K562 (cell line): ENCODE data around the gene ZNF514. TPM values are rescaled to one million over a fixed set of nuclear protein-coding genes. Genes with fewer than 3 reads are reported as not detected.

Source experiments
- HMGN3 ChIP-seq: IDR thresholded peaks from 2 replicates; pipeline ENCODE4 v1.6.1; 2011; ENCODE audit warnings: borderline replicate concordance, low read depth, mild to moderate bottlenecking, mixed read lengths, low read length; ENCODE audit not compliant: insufficient read length; ENCODE audit errors: extremely low read depth
- MCM2 ChIP-seq: fragments of 450-650 bp; IDR thresholded peaks from 2 replicates; pipeline ENCODE4 v1.6.1; 2017; ENCODE audit warnings: low read depth, mild to moderate bottlenecking
- MEF2D ChIP-seq: conservative IDR thresholded peaks from 2 replicates; pipeline ENCODE4 v1.6.1; 2016; ENCODE audit warnings: low read depth, missing genetic modification characterization, missing compliant biosample characterization
- NR2F6 ChIP-seq: fragments of 450-650 bp; formaldehyde crosslinking; IDR thresholded peaks from 2 replicates; pipeline ENCODE4 v1.4.0; 2020; ENCODE audit warnings: mild to moderate bottlenecking
- PCBP2 ChIP-seq: fragments of 200-400 bp; formaldehyde crosslinking; IDR thresholded peaks from 2 replicates; pipeline ENCODE4 v1.6.1; 2018; ENCODE audit warnings: low read length, low read depth, mild to moderate bottlenecking, moderate library complexity; ENCODE audit not compliant: poor library complexity, severe bottlenecking
- POLR2H ChIP-seq: IDR thresholded peaks from 2 replicates; pipeline ENCODE4 v1.6.1; 2016; ENCODE audit warnings: missing genetic modification characterization, low read depth, mild to moderate bottlenecking, control low read depth, missing compliant biosample characterization, moderate library complexity
- RBM34 ChIP-seq: fragments of 200-400 bp; formaldehyde crosslinking; IDR thresholded peaks from 2 replicates; pipeline ENCODE4 v1.6.1; 2018; ENCODE audit warnings: low read length, borderline replicate concordance; ENCODE audit not compliant: insufficient read depth
- SAP30 ChIP-seq: fragments of 200-600 bp; sonication (generic); IDR thresholded peaks from 2 replicates; pipeline ENCODE4 v1.6.1; 2012; ENCODE audit warnings: borderline replicate concordance, low read depth, mild to moderate bottlenecking, moderate library complexity, low read length, control low read depth, inconsistent platforms; ENCODE audit not compliant: insufficient read depth, poor library complexity, severe bottlenecking
- SLC30A9 ChIP-seq: fragments of 250-450 bp; sonication (Bioruptor Pico); IDR thresholded peaks from 2 replicates; pipeline ENCODE4 v1.8.0; 2022; ENCODE audit warnings: mild to moderate bottlenecking, moderate library complexity
- TSC22D4 ChIP-seq: fragments of 450-650 bp; IDR thresholded peaks from 2 replicates; pipeline ENCODE4 v1.6.1; 2016; ENCODE audit warnings: missing genetic modification characterization, missing biosample characterization, control low read depth
- ZNF764 ChIP-seq: fragments of 250-450 bp; sonication (Bioruptor Pico); IDR thresholded peaks from 2 replicates; pipeline ENCODE4 v1.4.0; 2020; ENCODE audit warnings: low read depth, mild to moderate bottlenecking, moderate library complexity
- polyA plus RNA-seq, 8 experiments: library from polyadenylated mRNA; depleted of rRNA in 4 of 8; stranded (reverse) in 5 of 8; unstranded in 3 of 8; fragments of >200 nt; fragmentation: Nextera tagmentation in 2 of 8; fragmentation: Illumina TruSeq in 1 of 8; extraction: Ambion mirVana in 2 of 8; extraction: Trizol in 1 of 8; gene quantifications; 2 replicates each; pipeline versions ENCODE4 v1.2.1 to v1.2.3, GENCODE V29; 2011 to 2014; ENCODE audit warnings: inconsistent platforms in 1 of 8, missing spikeins in 1 of 8
- total RNA-seq, 7 experiments: library from RNA; depleted of rRNA in 6 of 7; stranded (reverse); fragments of >200 nt in 6 of 7; fragmentation: Illumina TruSeq in 2 of 7; extraction: Trizol in 2 of 7; gene quantifications; 2 replicates each; pipeline versions ENCODE4 v1.2.1 to v1.2.3, GENCODE V29; 2011 to 2021; ENCODE audit warnings: low replicate concordance in 1 of 7
- TF ChIP-seq, protein P1 (sequence below): fragments of 200-600 bp; sonication (generic); IDR thresholded peaks from one replicate; pipeline ENCODE4 v1.6.1; 2012; ENCODE audit warnings: mild to moderate bottlenecking, low read depth, low read length, inconsistent platforms
- TF ChIP-seq, protein P2 (sequence below): fragments of 250-450 bp; sonication (Bioruptor Pico); IDR thresholded peaks from 2 replicates; pipeline ENCODE4 v1.5.0; 2021; ENCODE audit warnings: mild to moderate bottlenecking, borderline replicate concordance

ZNF514 gene
- total and polyA plus RNA-seq, 9 of the 15 experiments (the other 6 are each of a cell fraction or from before 2014, with no cell fraction given) = 7.5 to 17.7 (median 11.4) TPM

- TF ChIP-seq NR2F6 (CRISPR knock-in tag) = no peak
- TF ChIP-seq HMGN3 = peak; percentile 53
- TF ChIP-seq, protein P1, sequence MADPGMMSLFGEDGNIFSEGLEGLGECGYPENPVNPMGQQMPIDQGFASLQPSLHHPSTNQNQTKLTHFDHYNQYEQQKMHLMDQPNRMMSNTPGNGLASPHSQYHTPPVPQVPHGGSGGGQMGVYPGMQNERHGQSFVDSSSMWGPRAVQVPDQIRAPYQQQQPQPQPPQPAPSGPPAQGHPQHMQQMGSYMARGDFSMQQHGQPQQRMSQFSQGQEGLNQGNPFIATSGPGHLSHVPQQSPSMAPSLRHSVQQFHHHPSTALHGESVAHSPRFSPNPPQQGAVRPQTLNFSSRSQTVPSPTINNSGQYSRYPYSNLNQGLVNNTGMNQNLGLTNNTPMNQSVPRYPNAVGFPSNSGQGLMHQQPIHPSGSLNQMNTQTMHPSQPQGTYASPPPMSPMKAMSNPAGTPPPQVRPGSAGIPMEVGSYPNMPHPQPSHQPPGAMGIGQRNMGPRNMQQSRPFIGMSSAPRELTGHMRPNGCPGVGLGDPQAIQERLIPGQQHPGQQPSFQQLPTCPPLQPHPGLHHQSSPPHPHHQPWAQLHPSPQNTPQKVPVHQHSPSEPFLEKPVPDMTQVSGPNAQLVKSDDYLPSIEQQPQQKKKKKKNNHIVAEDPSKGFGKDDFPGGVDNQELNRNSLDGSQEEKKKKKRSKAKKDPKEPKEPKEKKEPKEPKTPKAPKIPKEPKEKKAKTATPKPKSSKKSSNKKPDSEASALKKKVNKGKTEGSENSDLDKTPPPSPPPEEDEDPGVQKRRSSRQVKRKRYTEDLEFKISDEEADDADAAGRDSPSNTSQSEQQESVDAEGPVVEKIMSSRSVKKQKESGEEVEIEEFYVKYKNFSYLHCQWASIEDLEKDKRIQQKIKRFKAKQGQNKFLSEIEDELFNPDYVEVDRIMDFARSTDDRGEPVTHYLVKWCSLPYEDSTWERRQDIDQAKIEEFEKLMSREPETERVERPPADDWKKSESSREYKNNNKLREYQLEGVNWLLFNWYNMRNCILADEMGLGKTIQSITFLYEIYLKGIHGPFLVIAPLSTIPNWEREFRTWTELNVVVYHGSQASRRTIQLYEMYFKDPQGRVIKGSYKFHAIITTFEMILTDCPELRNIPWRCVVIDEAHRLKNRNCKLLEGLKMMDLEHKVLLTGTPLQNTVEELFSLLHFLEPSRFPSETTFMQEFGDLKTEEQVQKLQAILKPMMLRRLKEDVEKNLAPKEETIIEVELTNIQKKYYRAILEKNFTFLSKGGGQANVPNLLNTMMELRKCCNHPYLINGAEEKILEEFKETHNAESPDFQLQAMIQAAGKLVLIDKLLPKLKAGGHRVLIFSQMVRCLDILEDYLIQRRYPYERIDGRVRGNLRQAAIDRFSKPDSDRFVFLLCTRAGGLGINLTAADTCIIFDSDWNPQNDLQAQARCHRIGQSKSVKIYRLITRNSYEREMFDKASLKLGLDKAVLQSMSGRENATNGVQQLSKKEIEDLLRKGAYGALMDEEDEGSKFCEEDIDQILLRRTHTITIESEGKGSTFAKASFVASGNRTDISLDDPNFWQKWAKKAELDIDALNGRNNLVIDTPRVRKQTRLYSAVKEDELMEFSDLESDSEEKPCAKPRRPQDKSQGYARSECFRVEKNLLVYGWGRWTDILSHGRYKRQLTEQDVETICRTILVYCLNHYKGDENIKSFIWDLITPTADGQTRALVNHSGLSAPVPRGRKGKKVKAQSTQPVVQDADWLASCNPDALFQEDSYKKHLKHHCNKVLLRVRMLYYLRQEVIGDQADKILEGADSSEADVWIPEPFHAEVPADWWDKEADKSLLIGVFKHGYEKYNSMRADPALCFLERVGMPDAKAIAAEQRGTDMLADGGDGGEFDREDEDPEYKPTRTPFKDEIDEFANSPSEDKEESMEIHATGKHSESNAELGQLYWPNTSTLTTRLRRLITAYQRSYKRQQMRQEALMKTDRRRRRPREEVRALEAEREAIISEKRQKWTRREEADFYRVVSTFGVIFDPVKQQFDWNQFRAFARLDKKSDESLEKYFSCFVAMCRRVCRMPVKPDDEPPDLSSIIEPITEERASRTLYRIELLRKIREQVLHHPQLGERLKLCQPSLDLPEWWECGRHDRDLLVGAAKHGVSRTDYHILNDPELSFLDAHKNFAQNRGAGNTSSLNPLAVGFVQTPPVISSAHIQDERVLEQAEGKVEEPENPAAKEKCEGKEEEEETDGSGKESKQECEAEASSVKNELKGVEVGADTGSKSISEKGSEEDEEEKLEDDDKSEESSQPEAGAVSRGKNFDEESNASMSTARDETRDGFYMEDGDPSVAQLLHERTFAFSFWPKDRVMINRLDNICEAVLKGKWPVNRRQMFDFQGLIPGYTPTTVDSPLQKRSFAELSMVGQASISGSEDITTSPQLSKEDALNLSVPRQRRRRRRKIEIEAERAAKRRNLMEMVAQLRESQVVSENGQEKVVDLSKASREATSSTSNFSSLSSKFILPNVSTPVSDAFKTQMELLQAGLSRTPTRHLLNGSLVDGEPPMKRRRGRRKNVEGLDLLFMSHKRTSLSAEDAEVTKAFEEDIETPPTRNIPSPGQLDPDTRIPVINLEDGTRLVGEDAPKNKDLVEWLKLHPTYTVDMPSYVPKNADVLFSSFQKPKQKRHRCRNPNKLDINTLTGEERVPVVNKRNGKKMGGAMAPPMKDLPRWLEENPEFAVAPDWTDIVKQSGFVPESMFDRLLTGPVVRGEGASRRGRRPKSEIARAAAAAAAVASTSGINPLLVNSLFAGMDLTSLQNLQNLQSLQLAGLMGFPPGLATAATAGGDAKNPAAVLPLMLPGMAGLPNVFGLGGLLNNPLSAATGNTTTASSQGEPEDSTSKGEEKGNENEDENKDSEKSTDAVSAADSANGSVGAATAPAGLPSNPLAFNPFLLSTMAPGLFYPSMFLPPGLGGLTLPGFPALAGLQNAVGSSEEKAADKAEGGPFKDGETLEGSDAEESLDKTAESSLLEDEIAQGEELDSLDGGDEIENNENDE = no peak
- TF ChIP-seq ZNF764 (CRISPR knock-in tag) = no peak
- TF ChIP-seq PCBP2 = no peak
- no peak for TF ChIP-seq SLC30A9 (CRISPR knock-in tag)
- TF ChIP-seq RBM34 = no peak
- TF ChIP-seq TSC22D4 (tag) = no peak
- TF ChIP-seq, protein P2, sequence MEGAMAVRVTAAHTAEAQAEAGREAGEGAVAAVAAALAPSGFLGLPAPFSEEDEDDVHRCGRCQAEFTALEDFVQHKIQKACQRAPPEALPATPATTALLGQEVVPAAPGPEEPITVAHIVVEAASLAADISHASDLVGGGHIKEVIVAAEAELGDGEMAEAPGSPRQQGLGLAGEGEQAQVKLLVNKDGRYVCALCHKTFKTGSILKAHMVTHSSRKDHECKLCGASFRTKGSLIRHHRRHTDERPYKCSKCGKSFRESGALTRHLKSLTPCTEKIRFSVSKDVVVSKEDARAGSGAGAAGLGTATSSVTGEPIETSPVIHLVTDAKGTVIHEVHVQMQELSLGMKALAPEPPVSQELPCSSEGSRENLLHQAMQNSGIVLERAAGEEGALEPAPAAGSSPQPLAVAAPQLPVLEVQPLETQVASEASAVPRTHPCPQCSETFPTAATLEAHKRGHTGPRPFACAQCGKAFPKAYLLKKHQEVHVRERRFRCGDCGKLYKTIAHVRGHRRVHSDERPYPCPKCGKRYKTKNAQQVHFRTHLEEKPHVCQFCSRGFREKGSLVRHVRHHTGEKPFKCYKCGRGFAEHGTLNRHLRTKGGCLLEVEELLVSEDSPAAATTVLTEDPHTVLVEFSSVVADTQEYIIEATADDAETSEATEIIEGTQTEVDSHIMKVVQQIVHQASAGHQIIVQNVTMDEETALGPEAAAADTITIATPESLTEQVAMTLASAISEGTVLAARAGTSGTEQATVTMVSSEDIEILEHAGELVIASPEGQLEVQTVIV (CRISPR knock-in tag) = no peak
- TF ChIP-seq MEF2D (tag) = no peak
- TF ChIP-seq MCM2 = no peak
- peak; percentile 90 for TF ChIP-seq SAP30
- TF ChIP-seq POLR2H (tag) = peak; percentile 82
These were observed 5.9 kb upstream of the ZNF514 start, which contains the start of gene ZNF2 (continued) for GRCh38 chr2:95165371-95166064.
